Stimulated activated CD8-positive, alpha-beta memory T cell treated with anti-CD3 and anti-CD28 coated beads, Interleukin-15, amount 100 ng/mL, for 4 hours (primary cell): ENCODE results near the gene UBE4B.
"Not testable (repeated sequence)": the region's sequence is repeated elsewhere in the genome, so short reads cannot be mapped to it uniquely, and the experiment has no call there.

Experiments used
- DNase-seq, 2 donors: peaks; one replicate each; pipeline ENCODE4 v3.0.0-alpha.2; 2020; ENCODE audit warnings: low read depth in 2 of 2

Gene UBE4B

GRCh38 chr1:10210841-10211804 lies 178.4 kb downstream of the UBE4B start:
- no peak for DNase-seq

DNA sequence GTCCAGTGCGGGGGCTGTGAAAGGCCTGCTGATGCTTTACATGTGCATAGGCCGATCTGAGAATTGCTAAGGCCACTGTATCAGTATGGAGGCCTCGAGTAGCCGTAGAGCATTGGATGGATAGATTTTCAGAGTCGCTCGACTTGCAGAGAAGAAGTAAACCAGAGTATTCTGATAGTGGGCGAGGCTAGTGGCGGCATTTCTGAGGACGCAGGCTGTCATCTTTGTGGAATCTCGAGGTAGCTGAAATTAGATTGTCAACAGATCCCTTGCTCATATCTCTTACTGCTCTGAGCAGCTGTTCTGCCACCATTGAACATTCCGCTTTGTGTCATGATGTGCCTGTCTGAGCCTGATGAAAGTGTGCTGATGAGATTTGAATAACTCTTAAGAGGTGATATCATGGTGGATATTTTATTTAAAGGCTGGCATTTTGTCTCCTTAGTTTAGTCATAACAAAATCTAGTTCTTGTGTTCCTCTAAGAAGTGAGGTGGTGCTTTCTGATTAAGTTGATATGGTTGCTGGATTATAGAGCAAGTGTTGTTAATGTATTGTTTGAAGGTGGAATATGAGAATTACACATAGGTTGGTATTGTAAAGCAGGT lies 179.2 kb downstream of the UBE4B start:
- no peak for DNase-seq

- no peak for DNase-seq
Measured at GRCh38 chr1:10212476-10212875, 179.7 kb downstream of the UBE4B start.

DNA sequence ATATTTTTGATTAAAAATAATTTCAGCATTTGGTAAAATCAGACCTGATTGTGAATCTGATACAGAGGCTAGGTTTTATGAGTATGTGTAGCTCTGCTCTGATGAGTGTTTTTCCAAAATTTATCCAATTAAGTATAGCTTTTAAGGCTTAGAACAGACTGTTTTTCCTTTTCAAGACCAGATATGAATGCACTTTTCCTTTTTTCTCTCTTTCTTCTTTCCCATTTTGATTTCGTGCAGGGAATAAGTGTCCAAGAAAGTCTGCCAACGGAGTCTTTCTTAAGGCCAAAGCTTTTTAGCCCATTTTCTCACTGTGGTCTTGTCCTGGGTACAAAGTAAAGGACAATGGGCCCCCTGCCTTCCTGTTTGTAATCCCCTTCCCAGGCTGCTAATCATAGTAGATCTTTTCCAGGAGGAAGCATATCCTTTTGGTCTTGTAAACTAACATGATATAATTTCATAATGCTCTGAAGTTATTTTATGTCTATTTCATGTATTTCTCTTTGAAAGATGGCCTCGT lies 180.5 kb downstream of the UBE4B start:
- DNase-seq, result no peak

GRCh38 chr1:10216090-10216749 lies 183.5 kb downstream of the UBE4B start:
- DNase-seq, result no peak

GRCh38 chr1:10217748-10218441 lies 185.1 kb downstream of the UBE4B start:
- DNase-seq, result no peak

GRCh38 chr1:10220200-10220599 lies 187.4 kb downstream of the UBE4B start:
- DNase-seq, result no peak

GRCh38 chr1:10220657-10221056 lies 187.9 kb downstream of the UBE4B start:
- not testable (repeated sequence) for DNase-seq

GRCh38 chr1:10225573-10225972 lies 192.8 kb downstream of the UBE4B start:
- no peak for DNase-seq

DNA sequence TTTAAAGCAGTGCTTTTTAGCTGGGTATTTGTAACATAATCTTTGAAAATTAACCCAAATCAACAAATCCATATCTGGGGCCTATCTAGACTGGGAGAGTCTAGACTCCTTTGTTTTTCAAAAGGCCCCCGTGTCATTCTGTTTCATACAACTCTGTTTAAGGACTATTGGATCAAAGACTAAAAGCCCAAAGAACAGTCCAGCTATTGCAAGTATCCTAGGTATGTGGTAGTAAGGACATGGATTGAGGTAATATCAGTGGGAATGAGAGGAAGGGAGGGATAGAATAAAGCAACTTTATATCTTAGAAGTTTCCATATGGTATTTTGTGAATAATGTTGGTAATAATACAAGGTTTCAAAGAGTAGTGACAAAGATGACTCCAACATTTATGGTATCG lies 195.8 kb downstream of the UBE4B start:
- no peak for DNase-seq

GRCh38 chr1:10229903-10230302 lies 197.1 kb downstream of the UBE4B start:
- DNase-seq, result no peak
